Stomach smooth muscle (tissue), 2 donors: Measurements from ENCODE around the gene WNT3A.

ENCODE experiments used
- H3K27ac ChIP-seq: one replicate; pipeline ENCODE4 v1.7.0; 2013; ENCODE audit warnings: mild to moderate bottlenecking, low read length, inconsistent platforms
- H3K27me3 ChIP-seq, 2 donors: one replicate each; pipeline ENCODE4 v1.7.0; 2013; ENCODE audit warnings: low read length in 2 of 2; ENCODE audit not compliant: insufficient read depth in 2 of 2, control insufficient read depth in 1 of 2
- H3K36me3 ChIP-seq, 2 donors: one replicate each; pipeline ENCODE4 v1.7.0; 2013; ENCODE audit warnings: low read length in 2 of 2; ENCODE audit not compliant: control insufficient read depth in 2 of 2, insufficient read depth in 2 of 2
- H3K4me1 ChIP-seq: one replicate; pipeline ENCODE4 v1.7.0; 2013; ENCODE audit warnings: low read length; ENCODE audit not compliant: control insufficient read depth, insufficient read depth
- H3K4me3 ChIP-seq, 2 donors: one replicate each; pipeline ENCODE4 v1.7.0; 2013; ENCODE audit warnings: low read length in 2 of 2
- H3K9ac ChIP-seq, 2 donors: one replicate each; pipeline ENCODE4 v1.7.0; 2013; ENCODE audit warnings: low read length in 2 of 2, mild to moderate bottlenecking in 1 of 2
- H3K9me3 ChIP-seq, 2 donors: one replicate each; pipeline ENCODE4 v1.7.0; 2013; ENCODE audit warnings: low read length in 2 of 2; ENCODE audit not compliant: control insufficient read depth in 2 of 2
- donor health status: healthy.
- donor health status: Pancreatic carcinoma.

The WNT3A gene

GRCh38 chr1:228046421-228047182, 39.8 kb downstream of the WNT3A start:
- Histone ChIP-seq H3K4me3 (no peak overlapping the region), H3K27me3 (peaks cover 0 to 11% of the 10 kb centered on the region in 2 donors), H3K36me3 (no peaks in the 10 kb centered on the region), H3K4me1 (no peaks in the 10 kb centered on the region), H3K9me3 (peaks cover 0 to 3% of the 10 kb centered on the region in 2 donors), H3K9ac (no peak overlapping the region), H3K27ac (no peak overlapping the region)

- H3K9ac ChIP-seq: no peak overlapping the region
- no peak overlapping the region for H3K27ac ChIP-seq
- no peak overlapping the region for H3K4me3 ChIP-seq
- H3K36me3 ChIP-seq: no peaks in the 10 kb centered on the region
- peaks cover 0 to 11% of the 10 kb centered on the region in 2 donors for H3K27me3 ChIP-seq
- peaks cover 0 to 3% of the 10 kb centered on the region in 2 donors for H3K9me3 ChIP-seq
- no peaks in the 10 kb centered on the region for H3K4me1 ChIP-seq
These were observed 40.3 kb downstream of the WNT3A start for GRCh38 chr1:228047183-228047466.

- H3K4me1 ChIP-seq: no peaks in the 10 kb centered on the region
- peaks cover 7 to 11% of the 10 kb centered on the region in 2 donors for H3K27me3 ChIP-seq
- no peak overlapping the region for H3K27ac ChIP-seq
- no peaks in the 10 kb centered on the region for H3K36me3 ChIP-seq
- no peak overlapping the region for H3K9ac ChIP-seq
- no peak overlapping the region for H3K4me3 ChIP-seq
- H3K9me3 ChIP-seq: peaks cover 0 to 3% of the 10 kb centered on the region in 2 donors
These were observed 41.3 kb downstream of the WNT3A start for GRCh38 chr1:228048120-228048519.

- Histone ChIP-seq H3K4me1 (no peaks in the 10 kb centered on the region), H3K9me3 (peaks cover under 1 to 3% of the 10 kb centered on the region in 2 donors), H3K9ac (no peak overlapping the region), H3K27me3 (peaks cover 7 to 11% of the 10 kb centered on the region in 2 donors), H3K27ac (no peak overlapping the region), H3K4me3 (no peak overlapping the region), H3K36me3 (no peaks in the 10 kb centered on the region)
These were observed 42.0 kb downstream of the WNT3A start for GRCh38 chr1:228048659-228049298.

GRCh38 chr1:228050571-228051231, 43.9 kb downstream of the WNT3A start:
- Histone ChIP-seq H3K4me1 (no peaks in the 10 kb centered on the region), H3K36me3 (no peaks in the 10 kb centered on the region), H3K9me3 (peaks cover 3% of the 10 kb centered on the region in 2 donors), H3K4me3 (no peak overlapping the region), H3K27me3 (peaks cover 11 to 14% of the 10 kb centered on the region in 2 donors), H3K27ac (no peak overlapping the region), H3K9ac (no peak overlapping the region)

DNA sequence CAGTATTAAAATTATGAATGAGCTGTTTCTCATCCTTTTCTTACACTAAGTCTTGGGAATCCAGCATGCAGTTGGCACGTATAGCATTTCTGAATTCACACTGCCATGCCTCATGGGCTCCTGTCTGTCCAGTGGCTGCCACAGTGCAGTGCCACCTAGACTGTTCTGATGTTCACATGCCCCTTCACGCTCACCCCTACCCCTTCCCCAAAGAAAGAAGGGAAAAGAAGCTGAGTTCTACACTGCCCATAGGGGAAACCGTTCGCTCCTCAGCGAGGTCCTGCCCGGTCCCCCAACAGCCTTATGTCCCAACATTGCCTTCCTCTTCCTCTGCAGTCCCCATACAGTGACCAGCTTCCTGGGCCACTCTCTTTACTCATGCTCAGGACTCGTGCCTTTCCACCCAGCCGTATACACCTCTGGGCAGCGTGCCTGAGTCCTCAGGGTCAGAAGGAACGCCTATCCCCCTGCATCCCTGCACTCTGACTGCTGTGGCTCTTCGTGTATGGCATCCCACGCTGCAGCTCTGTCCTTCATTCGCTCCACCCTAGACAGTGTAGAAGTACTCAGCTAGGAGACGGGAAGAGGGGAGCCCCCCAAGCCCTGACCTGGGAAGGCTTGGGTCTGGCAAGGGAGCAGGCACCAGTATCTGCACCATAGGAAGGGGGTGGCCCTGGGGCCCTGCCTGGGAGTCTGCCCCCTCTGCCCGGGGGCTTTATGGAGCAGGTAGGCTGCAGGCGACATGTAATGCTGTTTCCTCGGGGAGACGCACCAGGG, 51.6 kb downstream of the WNT3A start:
- H3K27ac ChIP-seq: no peak overlapping the region
- H3K4me3 ChIP-seq: no peak overlapping the region
- H3K9ac ChIP-seq: no peak overlapping the region
- H3K27me3 ChIP-seq: peaks cover 46 to 51% of the 10 kb centered on the region in 2 donors
- peaks cover 14% of the 10 kb centered on the region for H3K4me1 ChIP-seq
- no peaks in the 10 kb centered on the region for H3K36me3 ChIP-seq
- H3K9me3 ChIP-seq: peaks cover 0 to 3% of the 10 kb centered on the region in 2 donors

GRCh38 chr1:228058949-228059633, 52.3 kb downstream of the WNT3A start:
- peaks cover 51 to 56% of the 10 kb centered on the region in 2 donors for H3K27me3 ChIP-seq
- no peak overlapping the region for H3K4me3 ChIP-seq
- peaks cover 14% of the 10 kb centered on the region for H3K4me1 ChIP-seq
- no peak overlapping the region for H3K9ac ChIP-seq
- H3K36me3 ChIP-seq: no peaks in the 10 kb centered on the region
- no peak overlapping the region for H3K27ac ChIP-seq
- no peaks in the 10 kb centered on the region for H3K9me3 ChIP-seq

DNA sequence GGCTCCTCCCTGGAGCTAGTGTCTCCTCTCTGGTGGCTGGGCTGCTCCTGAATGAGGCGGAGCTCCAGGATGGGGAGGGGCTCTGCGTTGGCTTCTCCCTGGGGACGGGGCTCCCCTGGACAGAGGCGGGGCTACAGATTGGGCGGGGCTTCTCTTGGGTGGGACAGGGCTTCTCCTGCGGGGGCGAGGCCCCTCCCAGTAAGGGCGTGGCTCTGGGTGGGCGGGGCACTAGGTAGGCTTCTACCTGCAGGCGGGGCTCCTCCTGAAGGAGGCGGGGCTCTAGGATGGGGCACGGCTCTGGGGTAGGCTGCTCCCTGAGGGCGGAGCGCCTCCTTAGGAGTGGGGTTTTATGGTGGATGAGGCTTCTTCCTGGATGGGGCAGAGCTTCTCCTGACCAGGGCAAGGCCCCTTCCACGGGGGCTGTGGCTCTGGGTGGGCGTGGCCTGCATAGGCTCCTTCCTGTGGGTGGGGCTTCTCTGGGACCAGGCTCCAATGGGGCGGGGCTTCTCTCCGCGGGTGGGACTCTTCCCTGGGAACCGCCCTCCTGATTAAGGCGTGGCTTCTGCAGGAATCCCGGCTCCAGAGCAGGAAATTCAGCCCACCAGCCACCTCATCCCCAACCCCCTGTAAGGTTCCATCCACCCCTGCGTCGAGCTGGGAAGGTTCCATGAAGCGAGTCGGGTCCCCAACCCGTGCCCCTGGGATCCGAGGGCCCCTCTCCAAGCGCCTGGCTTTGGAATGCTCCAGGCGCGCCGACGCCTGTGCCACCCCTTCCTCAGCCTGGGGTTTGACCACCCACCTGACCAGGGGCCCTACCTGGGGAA, 53.0 kb downstream of the WNT3A start:
- peaks cover 55 to 63% of the 10 kb centered on the region in 2 donors for H3K27me3 ChIP-seq

GRCh38 chr1:228060458-228061190, 53.8 kb downstream of the WNT3A start:
- Histone ChIP-seq H3K27ac (no peak overlapping the region), H3K4me1 (peaks cover 14% of the 10 kb centered on the region), H3K9ac (no peak overlapping the region), H3K27me3 (peaks cover 63 to 70% of the 10 kb centered on the region in 2 donors), H3K4me3 (no peak overlapping the region), H3K36me3 (no peaks in the 10 kb centered on the region), H3K9me3 (no peaks in the 10 kb centered on the region)

More for the DNA sequence above, 53.0 kb downstream of the WNT3A start:
- Histone ChIP-seq H3K4me1 (peaks cover 14% of the 10 kb centered on the region), H3K9me3 (no peaks in the 10 kb centered on the region), H3K36me3 (no peaks in the 10 kb centered on the region), H3K9ac (no peak overlapping the region), H3K4me3 (no peak overlapping the region), H3K27ac (no peak overlapping the region)
